Stomach (tissue), 4 donors: Measurements from ENCODE around the gene SPIRE2.

Experiments used
- CTCF ChIP-seq, 7 experiments: fragments of 450-650 bp in 4 of 7; fragments of 200-600 bp in 3 of 7; sonication (generic) in 3 of 7; IDR thresholded peaks; one replicate each; pipeline ENCODE4 v1.5.1; 2016 to 2019; ENCODE audit warnings: antibody characterized with exemption in 7 of 7, control low read depth in 2 of 7, mild to moderate bottlenecking in 1 of 7
- POLR2A ChIP-seq, 4 donors: fragments of 450-650 bp; IDR thresholded peaks; one replicate each; pipeline ENCODE4 v1.6.1; 2016; ENCODE audit warnings: antibody characterized with exemption in 4 of 4, control low read depth in 2 of 4, mild to moderate bottlenecking in 1 of 4, moderate library complexity in 1 of 4
- POLR2AphosphoS5 ChIP-seq, 3 donors: sonication (generic); formaldehyde crosslinking; IDR thresholded peaks; one replicate each; pipeline ENCODE4 v1.6.1; 2016; ENCODE audit warnings: antibody characterized with exemption in 3 of 3

- no peak for TF ChIP-seq CTCF (IDR thresholded peaks at IDR 0.05)
- no peak for TF ChIP-seq POLR2AphosphoS5 (IDR thresholded peaks at IDR 0.05)
- TF ChIP-seq POLR2A (IDR thresholded peaks at IDR 0.05): no peak
Observed at GRCh38 chr16:89870440-89870839, 42.2 kb downstream of the SPIRE2 start.
